ENCODE measurements around the gene C1QTNF6. TPM values are rescaled to one million over a fixed set of nuclear protein-coding genes. Genes with fewer than 3 reads are reported as not detected.

The C1QTNF6 gene
- total RNA-seq, 1 donor from 2014 or later = 6.0 TPM

DNA sequence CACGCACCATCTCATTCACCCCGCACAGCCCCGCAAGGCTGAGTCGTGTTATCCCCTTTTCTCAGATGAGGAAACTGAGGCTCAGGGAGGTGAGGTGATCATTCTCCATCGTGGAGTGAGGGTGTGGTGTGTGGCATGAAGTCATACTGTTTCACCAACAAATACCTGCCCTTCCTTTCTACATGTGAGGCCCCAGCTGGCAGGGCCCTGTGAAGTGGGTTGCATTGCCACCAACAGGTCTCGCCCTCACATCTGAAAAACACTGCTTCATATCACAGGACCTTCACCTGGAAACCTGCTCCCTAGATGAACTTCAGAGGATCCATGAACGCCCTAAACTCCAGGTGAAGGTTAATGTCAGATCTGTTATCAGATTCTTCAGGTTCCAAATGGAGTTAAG is 19.9 kb upstream of the C1QTNF6 start:
- DNase-seq (ENCODE audit: low read depth) (no peak), FAIRE-seq (no peak)
- no peaks in the 10 kb centered on the region for H3K36me3 ChIP-seq (ENCODE audit: insufficient read depth, low read length)
- no peaks in the 10 kb centered on the region for H3K4me1 ChIP-seq (ENCODE audit: insufficient read depth, low read length)
- no peaks in the 10 kb centered on the region for H3K79me2 ChIP-seq (ENCODE audit: insufficient read depth, low read length)
- H2AFZ ChIP-seq (ENCODE audit: low read depth, low read length) = no peak overlapping the region
- H3K9me3 ChIP-seq (ENCODE audit: insufficient read depth, low read depth, low read length) = no peaks in the 10 kb centered on the region
- Mint-ChIP-seq H3K4me1 (ENCODE audit: low read depth, unreplicated experiment) (peaks cover 2% of the 10 kb centered on the region), H3K4me3 (ENCODE audit: unreplicated experiment) (no peak overlapping the region), H3K27ac (ENCODE audit: unreplicated experiment) (no peak overlapping the region), H3K36me3 (ENCODE audit: low read depth, unreplicated experiment) (no peaks in the 10 kb centered on the region), H3K9me3 (ENCODE audit: unreplicated experiment) (no peaks in the 10 kb centered on the region), H3K27me3 (ENCODE audit: low read depth, unreplicated experiment) (peaks cover 39% of the 10 kb centered on the region)
- peaks cover 8% of the 10 kb centered on the region for H3K27me3 ChIP-seq (ENCODE audit: insufficient read depth, low read length)
- no peak overlapping the region for H3K4me3 ChIP-seq (ENCODE audit: insufficient read depth, low read depth, low read length)
- H3K9ac ChIP-seq (ENCODE audit: low read length) = no peak overlapping the region
- H4K20me1 ChIP-seq (ENCODE audit: insufficient read depth, low read length) = no peaks in the 10 kb centered on the region
- no peak overlapping the region for H3K27ac ChIP-seq (ENCODE audit: low read depth, low read length)
- H3K4me2 ChIP-seq (ENCODE audit: low read length) = no peak overlapping the region
- no peak for TF ChIP-seq EZH2 (IDR thresholded peaks at IDR 0.05; ENCODE audit: insufficient read depth, low read length)
- TF ChIP-seq, protein P1, sequence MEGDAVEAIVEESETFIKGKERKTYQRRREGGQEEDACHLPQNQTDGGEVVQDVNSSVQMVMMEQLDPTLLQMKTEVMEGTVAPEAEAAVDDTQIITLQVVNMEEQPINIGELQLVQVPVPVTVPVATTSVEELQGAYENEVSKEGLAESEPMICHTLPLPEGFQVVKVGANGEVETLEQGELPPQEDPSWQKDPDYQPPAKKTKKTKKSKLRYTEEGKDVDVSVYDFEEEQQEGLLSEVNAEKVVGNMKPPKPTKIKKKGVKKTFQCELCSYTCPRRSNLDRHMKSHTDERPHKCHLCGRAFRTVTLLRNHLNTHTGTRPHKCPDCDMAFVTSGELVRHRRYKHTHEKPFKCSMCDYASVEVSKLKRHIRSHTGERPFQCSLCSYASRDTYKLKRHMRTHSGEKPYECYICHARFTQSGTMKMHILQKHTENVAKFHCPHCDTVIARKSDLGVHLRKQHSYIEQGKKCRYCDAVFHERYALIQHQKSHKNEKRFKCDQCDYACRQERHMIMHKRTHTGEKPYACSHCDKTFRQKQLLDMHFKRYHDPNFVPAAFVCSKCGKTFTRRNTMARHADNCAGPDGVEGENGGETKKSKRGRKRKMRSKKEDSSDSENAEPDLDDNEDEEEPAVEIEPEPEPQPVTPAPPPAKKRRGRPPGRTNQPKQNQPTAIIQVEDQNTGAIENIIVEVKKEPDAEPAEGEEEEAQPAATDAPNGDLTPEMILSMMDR (IDR thresholded peaks at IDR 0.05; ENCODE audit: insufficient read depth, low read depth, low read length) = no peak

DNA sequence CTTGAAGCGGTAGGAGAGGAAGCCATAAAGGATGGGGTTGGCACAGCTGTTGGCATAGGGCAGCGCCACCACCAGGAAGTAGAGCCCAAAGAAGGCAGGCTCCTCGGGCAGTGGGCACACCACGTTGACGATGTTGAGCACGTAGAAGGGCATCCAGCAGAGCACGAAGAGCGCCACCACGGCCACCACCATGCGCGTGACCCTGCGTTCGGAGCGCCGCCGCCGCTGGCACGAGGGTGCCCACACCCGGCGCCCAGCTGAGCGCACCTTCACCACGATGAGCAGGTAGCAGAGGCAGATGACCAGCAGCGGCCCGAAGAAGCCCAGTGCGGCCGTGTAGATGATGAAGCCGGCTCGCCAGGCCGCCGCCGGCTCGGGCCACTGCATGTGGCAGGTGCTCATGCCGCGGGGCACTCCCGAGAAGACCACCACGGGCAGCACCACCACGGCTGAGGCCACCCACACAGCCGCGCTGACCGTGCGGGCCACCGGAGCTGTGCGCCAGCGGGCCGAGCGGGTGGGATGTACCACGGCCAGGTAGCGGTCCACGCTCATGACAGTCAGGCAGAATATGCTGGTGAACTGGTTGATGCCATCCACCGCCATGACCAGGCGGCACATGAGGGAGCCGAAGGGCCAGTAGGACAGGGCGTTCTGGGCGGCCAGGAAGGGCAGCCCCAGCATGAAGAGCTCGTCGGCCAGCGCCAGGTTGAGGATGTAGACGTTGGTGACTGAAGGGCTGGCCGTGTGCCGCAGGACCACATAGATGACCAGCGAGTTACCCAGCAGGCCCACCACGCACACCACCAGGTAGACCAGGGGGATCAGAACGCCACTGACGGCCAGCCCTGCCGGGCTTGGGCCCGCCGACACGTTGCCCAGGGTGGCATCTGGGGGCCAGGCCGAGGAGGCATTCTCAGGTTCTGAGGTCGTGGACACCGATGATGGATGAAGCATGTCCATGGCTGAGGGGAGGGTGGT is 19.1 kb upstream of the C1QTNF6 start:
- FAIRE-seq (no peak), DNase-seq (ENCODE audit: low read depth) (no peak)
- Histone ChIP-seq H3K79me2 (ENCODE audit: insufficient read depth, low read length) (no peaks in the 10 kb centered on the region), H3K36me3 (ENCODE audit: insufficient read depth, low read length) (no peaks in the 10 kb centered on the region), H3K27me3 (ENCODE audit: insufficient read depth, low read length) (peaks cover 8% of the 10 kb centered on the region), H3K4me2 (ENCODE audit: low read length) (no peak overlapping the region), H4K20me1 (ENCODE audit: insufficient read depth, low read length) (no peaks in the 10 kb centered on the region), H3K9ac (ENCODE audit: low read length) (no peak overlapping the region), H3K9me3 (ENCODE audit: insufficient read depth, low read depth, low read length) (no peaks in the 10 kb centered on the region), H3K4me3 (ENCODE audit: insufficient read depth, low read depth, low read length) (no peak overlapping the region), H2AFZ (ENCODE audit: low read depth, low read length) (no peak overlapping the region), H3K4me1 (ENCODE audit: insufficient read depth, low read length) (no peaks in the 10 kb centered on the region), H3K27ac (ENCODE audit: low read depth, low read length) (no peak overlapping the region)
- Mint-ChIP-seq H3K9me3 (ENCODE audit: unreplicated experiment) (no peaks in the 10 kb centered on the region), H3K27ac (ENCODE audit: unreplicated experiment) (no peak overlapping the region), H3K4me3 (ENCODE audit: unreplicated experiment) (no peak overlapping the region), H3K36me3 (ENCODE audit: low read depth, unreplicated experiment) (no peaks in the 10 kb centered on the region), H3K27me3 (ENCODE audit: low read depth, unreplicated experiment) (peaks cover 39% of the 10 kb centered on the region), H3K4me1 (ENCODE audit: low read depth, unreplicated experiment) (peaks cover under 1% of the 10 kb centered on the region)
- TF ChIP-seq EZH2 (IDR thresholded peaks at IDR 0.05; ENCODE audit: insufficient read depth, low read length) = no peak
- TF ChIP-seq, protein P1 (IDR thresholded peaks at IDR 0.05; ENCODE audit: insufficient read depth, low read depth, low read length) = no peak

Measured in astrocyte (in vitro differentiated cells and primary cell).